HEK293T (cell line): ENCODE data around the gene LAMA5.

Experiments used
- CTCF ChIA-PET: fragments of 350-600 bp; formaldehyde crosslinking; extraction: SDS; loops from one replicate; lab custom pipeline; 2021; ENCODE audit warnings: antibody characterized with exemption, inconsistent platforms; lab: Yijun Ruan, JAX
- POLR2A ChIA-PET: fragments of 350-600 bp; formaldehyde crosslinking; extraction: SDS; loops from one replicate; lab custom pipeline; 2020; ENCODE audit warnings: antibody characterized with exemption, inconsistent platforms; lab: Yijun Ruan, JAX
- DNase-seq: peaks from one replicate; pipeline ENCODE4 v3.0.0; 2012; ENCODE audit warnings: mixed read lengths; ENCODE audit errors: extremely low spot score
- ARNT ChIP-seq: fragments of 450-650 bp; IDR thresholded peaks from 2 replicates; pipeline ENCODE4 v1.6.1; 2017; ENCODE audit warnings: mild to moderate bottlenecking
- BHLHE40 ChIP-seq: fragments of 450-650 bp; IDR thresholded peaks from 2 replicates; pipeline ENCODE4 v1.6.1; 2016; ENCODE audit warnings: mild to moderate bottlenecking, moderate library complexity, borderline replicate concordance
- CTBP1 ChIP-seq: fragments of 450-650 bp; IDR thresholded peaks from 2 replicates; pipeline ENCODE4 v1.6.1; 2016; ENCODE audit warnings: borderline replicate concordance
- ELF4 ChIP-seq: fragments of 450-650 bp; IDR thresholded peaks from 2 replicates; pipeline ENCODE4 v1.6.1; 2017; ENCODE audit warnings: antibody characterized with exemption
- FOXA1 ChIP-seq: fragments of 450-650 bp; IDR thresholded peaks from 2 replicates; pipeline ENCODE4 v1.6.1; 2016; ENCODE audit warnings: mild to moderate bottlenecking
- FOXK2 ChIP-seq: fragments of 450-650 bp; IDR thresholded peaks from 2 replicates; pipeline ENCODE4 v1.6.1; 2016; ENCODE audit warnings: mild to moderate bottlenecking
- FOXM1 ChIP-seq: fragments of 450-650 bp; IDR thresholded peaks from 2 replicates; pipeline ENCODE4 v1.6.1; 2017; ENCODE audit warnings: mild to moderate bottlenecking, borderline replicate concordance
- HDGF ChIP-seq: fragments of 450-650 bp; IDR thresholded peaks from 2 replicates; pipeline ENCODE4 v1.6.1; 2017; ENCODE audit warnings: antibody characterized with exemption, borderline replicate concordance
- L3MBTL2 ChIP-seq: fragments of 450-650 bp; conservative IDR thresholded peaks from 2 replicates; pipeline ENCODE4 v1.6.1; 2016; ENCODE audit warnings: mild to moderate bottlenecking
- LEF1 ChIP-seq: fragments of 450-650 bp; IDR thresholded peaks from 2 replicates; pipeline ENCODE4 v1.6.1; 2017; ENCODE audit warnings: mild to moderate bottlenecking, borderline replicate concordance
- NFRKB ChIP-seq: fragments of 450-650 bp; IDR thresholded peaks from 2 replicates; pipeline ENCODE4 v1.6.1; 2016; ENCODE audit warnings: mild to moderate bottlenecking, moderate library complexity
- PKNOX1 ChIP-seq: fragments of 450-650 bp; IDR thresholded peaks from 2 replicates; pipeline ENCODE4 v1.6.1; 2016
- SP1 ChIP-seq: fragments of 450-650 bp; IDR thresholded peaks from 2 replicates; pipeline ENCODE4 v1.6.1; 2017
- SUZ12 ChIP-seq: fragments of 450-650 bp; IDR thresholded peaks from 2 replicates; pipeline ENCODE4 v1.6.1; 2016; ENCODE audit warnings: mild to moderate bottlenecking
- TARDBP ChIP-seq: fragments of 450-650 bp; IDR thresholded peaks from 2 replicates; pipeline ENCODE4 v1.6.1; 2016
- ZNF384 ChIP-seq: fragments of 450-650 bp; IDR thresholded peaks from 2 replicates; pipeline ENCODE4 v1.6.1; 2016

LAMA5 gene

GRCh38 chr20:62345681-62346370 is 21.3 kb downstream of the LAMA5 start:
- ChIA-PET POLR2A (no interaction called here), CTCF (no interaction called here)
- DNase-seq, result no peak
- TF ChIP-seq LEF1 (no peak), L3MBTL2 (no peak), HDGF (no peak), FOXK2 (no peak), PKNOX1 (no peak), NFRKB (no peak), SP1 (no peak), ZNF384 (no peak), FOXM1 (no peak), CTBP1 (no peak), TARDBP (no peak)

GRCh38 chr20:62344782-62345181 is 22.3 kb downstream of the LAMA5 start:
- ChIA-PET POLR2A (no interaction called here), CTCF (no interaction called here)
- no peak for DNase-seq
- TF ChIP-seq ELF4, result no peak
- TF ChIP-seq NFRKB, result no peak
- TF ChIP-seq SP1, result no peak
- TF ChIP-seq FOXK2, result no peak
- no peak for TF ChIP-seq FOXM1
- no peak for TF ChIP-seq ZNF384
- TF ChIP-seq PKNOX1, result no peak
- TF ChIP-seq FOXA1, result no peak
- TF ChIP-seq LEF1, result no peak
- TF ChIP-seq L3MBTL2, result no peak
- no peak for TF ChIP-seq CTBP1
- TF ChIP-seq HDGF, result no peak
- no peak for TF ChIP-seq TARDBP
- no peak for TF ChIP-seq SUZ12
- TF ChIP-seq ARNT, result no peak
- TF ChIP-seq BHLHE40, result no peak

- POLR2A ChIA-PET, result no interaction called here
Observed at GRCh38 chr20:62344092-62344491, 23.0 kb downstream of the LAMA5 start.

GRCh38 chr20:62342910-62343309 is 24.2 kb downstream of the LAMA5 start:
- ChIA-PET CTCF (interaction anchor here (1.1 kb wide), 1 partner anchor 26 kb away, joined by 5 read pairs; no protein-coding TSS in a partner anchor), POLR2A (no interaction called here)
- TF ChIP-seq CTBP1, result no peak
- no peak for DNase-seq

More at GRCh38 chr20:62344092-62344491, 23.0 kb downstream of the LAMA5 start:
- TF ChIP-seq ELF4 (no peak), L3MBTL2 (no peak), ARNT (no peak), FOXA1 (no peak), TARDBP (no peak), FOXK2 (no peak), BHLHE40 (no peak), SUZ12 (no peak), SP1 (no peak), CTBP1 (no peak), PKNOX1 (no peak), HDGF (no peak), LEF1 (no peak), FOXM1 (no peak), NFRKB (no peak), ZNF384 (no peak)
- CTCF ChIA-PET, result interaction anchor here (0.7 to 1.1 kb wide), 3 partner anchors 10 to 38 kb away, joined by 3 to 7 read pairs (median 5); no protein-coding TSS in a partner anchor
- no peak for DNase-seq

GRCh38 chr20:62339647-62340062 is 27.5 kb downstream of the LAMA5 start:
- no peak for DNase-seq
- ChIA-PET POLR2A (no interaction called here), CTCF (no interaction called here)
- TF ChIP-seq FOXA1 (no peak), ARNT (no peak), CTBP1 (no peak), L3MBTL2 (no peak), SUZ12 (no peak), PKNOX1 (no peak), FOXM1 (no peak), LEF1 (no peak), NFRKB (no peak), SP1 (no peak), TARDBP (no peak)

- TF ChIP-seq TARDBP (no peak), BHLHE40 (no peak), FOXK2 (no peak), PKNOX1 (no peak), L3MBTL2 (no peak), SP1 (no peak), FOXA1 (no peak)
- CTCF ChIA-PET, result no interaction called here
- POLR2A ChIA-PET, result no interaction called here
Observed at GRCh38 chr20:62338294-62338620, 28.9 kb downstream of the LAMA5 start.

More at GRCh38 chr20:62338294-62338620, 28.9 kb downstream of the LAMA5 start:
- DNase-seq, result no peak
